Vagina (tissue), 2 donors: ENCODE measurements around the gene KCND1.
A peak's percentile ranks its signal among the peaks of the same experiment; 100 is the strongest.

Experiments used
- POLR2A ChIP-seq, 2 donors: fragments of 450-650 bp; IDR thresholded peaks; one replicate each; pipeline ENCODE4 v1.6.1; 2017; ENCODE audit warnings: antibody characterized with exemption in 2 of 2, mild to moderate bottlenecking in 2 of 2, moderate library complexity in 2 of 2
- POLR2AphosphoS5 ChIP-seq, 2 donors: sonication (generic); formaldehyde crosslinking; IDR thresholded peaks; one replicate each; pipeline ENCODE4 v1.9.0; 2017; ENCODE audit warnings: antibody characterized with exemption in 2 of 2, mild to moderate bottlenecking in 2 of 2, low read depth in 1 of 2; ENCODE audit not compliant: insufficient read depth in 1 of 2
- TF ChIP-seq, protein P1 (sequence below), 3 experiments: fragments of 450-650 bp in 2 of 3; fragments of 200-600 bp in 1 of 3; sonication (generic) in 1 of 3; IDR thresholded peaks; one replicate each; pipeline ENCODE4 v1.5.1; 2017 to 2019; ENCODE audit warnings: antibody characterized with exemption in 3 of 3, mild to moderate bottlenecking in 2 of 3, moderate library complexity in 2 of 3

DNA sequence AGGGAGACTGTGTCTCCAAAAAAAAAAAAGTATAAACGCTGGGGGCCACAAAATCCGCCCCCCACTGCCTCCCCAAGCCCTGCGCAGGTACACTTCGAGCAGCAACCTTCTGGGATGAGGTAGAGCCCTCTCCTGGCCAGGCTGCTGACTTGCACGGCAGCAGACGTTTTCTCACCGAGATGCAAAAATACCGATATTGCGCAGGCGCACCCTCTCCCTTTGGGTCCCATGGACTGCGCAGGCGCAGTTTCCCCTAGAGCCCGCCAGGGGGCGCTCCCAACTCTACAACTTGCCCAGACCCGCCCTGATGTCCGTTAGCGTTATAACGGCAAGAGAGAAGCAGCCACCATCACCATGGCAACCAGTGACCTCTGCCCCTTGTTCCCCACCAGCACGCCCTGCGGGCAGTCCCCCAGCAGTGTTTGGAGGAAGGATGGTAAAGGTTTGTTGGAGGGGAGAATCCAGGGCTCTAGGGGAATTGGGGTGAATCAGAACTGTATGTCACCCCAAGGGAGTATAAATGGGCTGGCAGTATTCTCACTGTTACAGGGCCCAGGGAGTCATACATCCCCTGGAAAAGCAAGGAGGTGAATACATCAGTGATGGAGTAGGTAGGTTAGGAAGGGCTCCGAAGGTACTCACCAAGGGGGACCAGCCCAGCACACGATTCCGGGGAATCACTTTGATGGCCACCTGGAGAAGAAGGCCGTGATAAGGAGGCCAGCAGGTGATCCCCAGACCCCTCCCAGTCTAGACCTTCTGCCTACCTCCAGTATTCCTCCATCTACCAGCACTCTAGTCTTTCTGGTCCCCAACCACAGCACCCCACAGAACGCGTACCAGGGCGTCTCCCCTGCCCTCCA lies 54.3 kb downstream of the KCND1 start:
- TF ChIP-seq, protein P1, sequence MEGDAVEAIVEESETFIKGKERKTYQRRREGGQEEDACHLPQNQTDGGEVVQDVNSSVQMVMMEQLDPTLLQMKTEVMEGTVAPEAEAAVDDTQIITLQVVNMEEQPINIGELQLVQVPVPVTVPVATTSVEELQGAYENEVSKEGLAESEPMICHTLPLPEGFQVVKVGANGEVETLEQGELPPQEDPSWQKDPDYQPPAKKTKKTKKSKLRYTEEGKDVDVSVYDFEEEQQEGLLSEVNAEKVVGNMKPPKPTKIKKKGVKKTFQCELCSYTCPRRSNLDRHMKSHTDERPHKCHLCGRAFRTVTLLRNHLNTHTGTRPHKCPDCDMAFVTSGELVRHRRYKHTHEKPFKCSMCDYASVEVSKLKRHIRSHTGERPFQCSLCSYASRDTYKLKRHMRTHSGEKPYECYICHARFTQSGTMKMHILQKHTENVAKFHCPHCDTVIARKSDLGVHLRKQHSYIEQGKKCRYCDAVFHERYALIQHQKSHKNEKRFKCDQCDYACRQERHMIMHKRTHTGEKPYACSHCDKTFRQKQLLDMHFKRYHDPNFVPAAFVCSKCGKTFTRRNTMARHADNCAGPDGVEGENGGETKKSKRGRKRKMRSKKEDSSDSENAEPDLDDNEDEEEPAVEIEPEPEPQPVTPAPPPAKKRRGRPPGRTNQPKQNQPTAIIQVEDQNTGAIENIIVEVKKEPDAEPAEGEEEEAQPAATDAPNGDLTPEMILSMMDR (IDR thresholded peaks at IDR 0.05) = peak; percentile 87 to 92 (median 88)
- no peak for TF ChIP-seq POLR2A (IDR thresholded peaks at IDR 0.05)
- peak in 1 of 2 donors; percentile 86 for TF ChIP-seq POLR2AphosphoS5 (IDR thresholded peaks at IDR 0.05; ENCODE audit: insufficient read depth in 1 of 2, low read depth in 1 of 2)
